Activated T-cell treated with anti-CD3 and anti-CD28 coated beads, Interleukin-2, amount 50 U/mL, for 72 hours (primary cell): ENCODE measurements around the gene CUEDC1. TPM values are rescaled to one million over a fixed set of nuclear protein-coding genes. Genes with fewer than 3 reads are reported as not detected.
A peak's percentile ranks its signal among the peaks of the same experiment; 100 is the strongest.
"Not testable (repeated sequence)": the region's sequence is repeated elsewhere in the genome, so short reads cannot be mapped to it uniquely, and the experiment has no call there.

ENCODE experiments used
- ATAC-seq, 2 donors: fragments of 150-1000 bp; cut with Tn5 transposase; replicated peaks in 1 of 2; 2 replicates each; pipeline ENCODE4 v1.10.0; 2021; ENCODE audit warnings: moderate library complexity in 2 of 2, mild to moderate bottlenecking in 1 of 2
- DNase-seq, 2 donors: peaks; one replicate each; pipeline ENCODE4 v3.0.0; 2021 to 2022; ENCODE audit warnings: mixed read lengths in 1 of 2
- H3K27ac Mint-ChIP-seq: one replicate; pipeline ENCODE4 v1.8.0; 2022; ENCODE audit warnings: mild to moderate bottlenecking, moderate library complexity, mixed read lengths
- H3K27me3 Mint-ChIP-seq: one replicate; pipeline ENCODE4 v1.8.0; 2022; ENCODE audit warnings: low read depth, mixed read lengths
- H3K36me3 Mint-ChIP-seq, 2 donors: one replicate each; pipeline ENCODE4 v1.8.0; 2022; ENCODE audit warnings: mixed read lengths in 2 of 2, mild to moderate bottlenecking in 1 of 2; ENCODE audit not compliant: insufficient read depth in 2 of 2
- H3K4me1 Mint-ChIP-seq: one replicate; pipeline ENCODE4 v1.8.0; 2022; ENCODE audit warnings: low read depth, mixed read lengths
- H3K4me3 Mint-ChIP-seq, 2 donors: one replicate each; pipeline ENCODE4 v1.8.0; 2022; ENCODE audit warnings: mild to moderate bottlenecking in 2 of 2, mixed read lengths in 2 of 2, moderate library complexity in 2 of 2
- H3K9me3 Mint-ChIP-seq, 2 donors: one replicate each; pipeline ENCODE4 v1.8.0; 2022; ENCODE audit warnings: mixed read lengths in 2 of 2
- total RNA-seq, 2 donors: library from RNA; stranded (reverse); gene quantifications; one replicate each; pipeline ENCODE4 v1.2.3, GENCODE V29; 2022

CUEDC1 gene
- total RNA-seq, 2 donors from 2014 or later, result 1.1 to 1.4 TPM

DNA sequence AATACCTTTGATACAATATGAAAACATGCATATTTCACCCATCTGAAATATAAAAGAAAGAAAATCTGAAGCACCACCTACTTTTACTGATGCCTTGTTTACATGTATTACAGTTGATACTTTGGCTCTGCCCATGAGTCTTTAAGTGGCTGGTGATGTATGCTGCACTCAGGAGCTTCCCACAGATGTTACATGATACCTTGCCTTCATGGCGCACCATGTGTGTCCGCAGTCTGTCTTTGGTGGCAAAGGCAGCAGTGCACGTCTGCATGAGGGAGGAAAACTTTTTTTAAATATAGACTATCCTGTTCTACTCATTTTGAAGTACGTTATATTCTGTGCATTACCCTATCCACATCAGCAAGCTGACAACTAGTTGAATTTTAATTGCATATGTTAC, 25.3 kb upstream of the CUEDC1 start:
- peaks cover 16 to 36% of the 10 kb centered on the region in 2 donors for H3K36me3 Mint-ChIP-seq
- peaks cover 47% of the 10 kb centered on the region for H3K4me1 Mint-ChIP-seq

DNA sequence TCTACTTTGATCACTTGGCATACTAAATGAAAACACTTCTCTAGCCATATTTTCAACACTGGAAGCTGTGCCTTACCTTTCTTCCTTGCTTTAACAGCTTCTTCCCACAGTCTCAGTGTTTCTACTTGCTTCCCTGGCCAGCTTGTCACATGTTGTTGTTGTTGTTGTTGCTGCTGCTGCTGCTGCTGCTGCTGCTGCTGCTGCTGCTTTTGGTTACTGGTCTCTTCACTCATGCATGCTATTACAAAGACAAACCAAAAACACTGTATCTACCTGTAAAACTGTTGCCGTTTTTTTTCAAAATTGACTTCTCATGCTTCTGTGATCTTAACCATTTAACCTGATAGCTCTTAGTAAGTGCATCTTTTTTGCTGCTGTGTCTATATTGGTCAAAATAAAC, 23.9 kb upstream of the CUEDC1 start:
- peaks cover 32% of the 10 kb centered on the region for H3K4me1 Mint-ChIP-seq
- DNase-seq, result no peak
- no peak overlapping the region for H3K27ac Mint-ChIP-seq
- no peak for ATAC-seq
- H3K9me3 Mint-ChIP-seq, result no peaks in the 10 kb centered on the region
- H3K4me3 Mint-ChIP-seq, result no peak overlapping the region
- no peaks in the 10 kb centered on the region for H3K27me3 Mint-ChIP-seq
- peaks cover 16 to 49% of the 10 kb centered on the region in 2 donors for H3K36me3 Mint-ChIP-seq

More for the DNA sequence above, 25.3 kb upstream of the CUEDC1 start:
- no peaks in the 10 kb centered on the region for H3K9me3 Mint-ChIP-seq
- no peaks in the 10 kb centered on the region for H3K27me3 Mint-ChIP-seq
- no peak overlapping the region for H3K27ac Mint-ChIP-seq
- DNase-seq, result no peak
- no peak overlapping the region for H3K4me3 Mint-ChIP-seq
- no peak for ATAC-seq

DNA sequence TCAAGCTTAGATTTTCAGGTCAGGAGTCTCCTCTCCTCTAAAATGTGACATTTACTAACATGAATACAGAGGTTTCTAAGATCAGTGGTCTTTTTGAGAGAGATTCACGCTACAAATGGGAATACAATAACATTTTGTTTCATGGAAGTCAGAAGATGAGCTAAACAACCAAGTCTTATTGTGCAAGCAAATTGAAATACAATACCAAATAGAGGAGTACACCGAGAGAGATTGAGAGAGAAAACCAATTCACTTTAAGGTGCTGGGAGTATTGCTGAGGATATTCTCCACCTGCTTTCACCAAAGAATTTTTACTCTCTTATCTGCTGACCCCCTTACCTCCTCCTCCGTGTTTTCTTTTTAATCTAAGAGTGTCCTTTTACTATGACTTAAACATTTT, 21.4 kb upstream of the CUEDC1 start:
- Mint-ChIP-seq H3K9me3 (no peaks in the 10 kb centered on the region), H3K27me3 (no peaks in the 10 kb centered on the region), H3K27ac (no peak overlapping the region), H3K4me3 (no peak overlapping the region), H3K36me3 (peaks cover 9 to 38% of the 10 kb centered on the region in 2 donors), H3K4me1 (peaks cover 8% of the 10 kb centered on the region)
- DNase-seq (no peak), ATAC-seq (no peak)

DNA sequence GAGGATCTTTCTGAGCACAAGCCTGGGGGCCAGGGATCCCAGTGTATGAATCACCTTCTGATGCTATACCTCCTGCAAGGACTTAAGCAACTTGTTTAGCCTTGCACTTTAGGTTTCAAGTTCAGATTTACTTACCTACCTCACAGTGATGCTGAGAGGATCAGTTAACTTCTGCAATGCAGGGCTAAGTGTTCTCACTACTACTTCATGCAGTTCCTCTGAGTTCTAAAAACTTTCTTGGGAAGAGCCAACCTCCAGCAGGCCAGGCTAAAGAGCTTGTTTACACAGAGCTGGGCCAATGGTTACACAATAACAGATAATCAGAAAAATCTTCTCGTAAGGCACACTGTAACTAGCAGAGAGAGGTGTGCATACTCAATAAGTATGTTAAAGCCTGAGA, 19.8 kb upstream of the CUEDC1 start:
- no peak overlapping the region for H3K4me3 Mint-ChIP-seq
- no peaks in the 10 kb centered on the region for H3K9me3 Mint-ChIP-seq
- H3K36me3 Mint-ChIP-seq, result peaks cover 9 to 34% of the 10 kb centered on the region in 2 donors

DNA sequence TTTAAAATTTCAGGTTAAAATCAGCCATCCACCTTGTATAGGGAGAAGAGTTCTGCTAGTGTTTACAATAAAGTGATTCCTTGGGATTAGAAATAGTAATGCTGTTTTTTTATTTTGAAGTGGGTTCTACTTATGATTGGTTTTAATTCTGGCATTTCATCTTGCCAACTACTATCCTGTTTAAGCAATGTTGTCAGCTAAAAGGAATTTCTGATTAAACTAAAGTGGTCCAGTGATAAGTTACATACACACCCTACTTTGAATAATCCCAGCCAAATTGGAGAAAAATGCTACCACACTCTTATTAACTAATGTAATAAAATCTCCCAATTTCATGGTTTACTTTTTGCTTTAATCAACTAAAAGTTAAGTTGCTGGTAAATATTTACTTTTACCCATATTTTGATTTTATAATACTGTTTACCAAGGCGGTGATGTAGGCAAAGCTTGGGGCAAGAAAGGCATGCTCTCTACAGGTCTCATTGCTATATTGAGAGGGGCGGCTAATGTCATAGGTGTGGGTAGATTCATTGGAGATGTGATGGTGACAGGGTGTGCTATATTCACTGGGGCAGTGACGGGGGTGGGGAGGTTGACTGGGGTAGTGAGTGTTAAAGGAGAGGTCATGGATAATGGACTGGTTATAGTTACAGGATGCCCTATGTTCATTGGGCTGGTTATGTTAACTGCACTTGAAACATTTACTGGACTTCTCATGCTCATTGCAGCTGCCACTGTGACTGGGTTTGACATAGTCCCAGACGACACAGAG, 19.0 kb upstream of the CUEDC1 start:
- peaks cover 7 to 33% of the 10 kb centered on the region in 2 donors for H3K36me3 Mint-ChIP-seq

More for the DNA sequence above, 19.8 kb upstream of the CUEDC1 start:
- ATAC-seq (no peak), DNase-seq (no peak)
- Mint-ChIP-seq H3K27ac (no peak overlapping the region), H3K4me1 (no peaks in the 10 kb centered on the region), H3K27me3 (no peaks in the 10 kb centered on the region)

DNA sequence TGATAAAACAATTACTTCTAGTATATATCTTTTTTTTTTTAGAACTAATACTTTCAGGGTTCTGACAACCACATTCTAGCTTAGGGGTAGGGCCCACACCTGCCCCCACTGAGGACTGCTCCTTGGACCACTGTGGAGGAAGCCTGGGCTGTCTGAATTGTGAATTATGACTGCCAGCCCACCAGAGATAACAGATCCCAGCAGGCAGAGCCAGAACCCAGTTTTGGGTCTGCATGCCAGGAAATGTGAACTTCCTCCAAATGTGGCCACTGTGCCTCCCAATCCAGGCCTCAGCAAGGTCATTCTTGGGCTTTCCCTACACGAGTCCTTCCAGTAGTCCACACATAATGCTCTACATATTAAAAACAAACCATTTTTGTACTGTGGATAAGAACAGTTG, 16.9 kb upstream of the CUEDC1 start:
- peak overlapping the region; percentile 36 for H3K27ac Mint-ChIP-seq

More for the DNA sequence above, 19.0 kb upstream of the CUEDC1 start:
- not testable (repeated sequence) for ATAC-seq, DNase-seq, H3K27me3 Mint-ChIP-seq, H3K27ac Mint-ChIP-seq, H3K9me3 Mint-ChIP-seq, H3K4me3 Mint-ChIP-seq, H3K4me1 Mint-ChIP-seq

DNA sequence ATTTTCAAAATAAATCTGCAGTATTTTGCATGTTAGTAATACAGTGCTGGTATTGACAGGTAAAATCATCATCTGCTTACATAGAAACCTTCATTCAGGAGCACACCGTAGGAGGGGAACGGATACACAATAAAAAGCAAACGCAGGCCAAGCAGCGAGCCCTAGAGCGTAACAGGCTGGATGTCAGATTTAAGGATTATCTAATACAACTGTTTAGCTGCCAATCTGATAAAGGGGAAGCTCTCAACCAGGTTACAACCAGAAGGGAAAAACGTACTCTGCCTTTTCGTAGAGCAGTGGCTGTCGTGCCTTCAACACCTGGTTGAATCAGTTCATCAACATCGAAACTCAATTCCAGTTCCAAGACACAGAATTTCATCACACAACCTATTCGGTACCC, 16.4 kb upstream of the CUEDC1 start:
- ATAC-seq (no peak), DNase-seq (no peak)
- Mint-ChIP-seq H3K27ac (no peak overlapping the region), H3K9me3 (no peaks in the 10 kb centered on the region), H3K4me3 (no peak overlapping the region), H3K36me3 (peaks cover 4 to 22% of the 10 kb centered on the region in 2 donors), H3K4me1 (no peaks in the 10 kb centered on the region), H3K27me3 (no peaks in the 10 kb centered on the region)

More for the DNA sequence above, 16.9 kb upstream of the CUEDC1 start:
- H3K27me3 Mint-ChIP-seq, result no peaks in the 10 kb centered on the region
- H3K9me3 Mint-ChIP-seq, result no peaks in the 10 kb centered on the region
- H3K36me3 Mint-ChIP-seq, result peaks cover 4 to 25% of the 10 kb centered on the region in 2 donors
- ATAC-seq, result no peak
- H3K4me3 Mint-ChIP-seq, result no peak overlapping the region
- no peaks in the 10 kb centered on the region for H3K4me1 Mint-ChIP-seq
- DNase-seq, result no peak

DNA sequence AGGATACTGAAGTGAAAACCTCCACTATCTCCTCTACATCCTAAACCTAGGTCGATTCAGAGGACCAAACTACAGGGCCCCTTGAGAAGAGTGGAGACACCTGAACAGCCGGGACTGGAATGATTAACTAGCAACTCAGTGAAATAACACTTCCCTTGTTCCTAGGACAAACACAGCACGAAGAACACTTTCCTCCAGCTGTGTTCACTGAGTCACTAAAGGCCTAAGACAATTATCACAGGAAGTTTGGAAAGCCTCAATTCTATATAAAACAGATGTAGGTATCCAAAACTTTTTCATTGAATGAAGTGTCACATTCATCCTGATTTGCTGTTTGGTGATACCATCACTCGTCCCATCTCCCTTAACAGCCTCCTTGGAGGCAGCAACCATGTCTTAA, 15.5 kb upstream of the CUEDC1 start:
- Mint-ChIP-seq H3K4me3 (no peak overlapping the region), H3K27me3 (no peaks in the 10 kb centered on the region), H3K36me3 (peaks cover 0 to 15% of the 10 kb centered on the region in 2 donors), H3K27ac (no peak overlapping the region), H3K9me3 (no peaks in the 10 kb centered on the region), H3K4me1 (no peaks in the 10 kb centered on the region)
- ATAC-seq, result no peak
- DNase-seq, result no peak

DNA sequence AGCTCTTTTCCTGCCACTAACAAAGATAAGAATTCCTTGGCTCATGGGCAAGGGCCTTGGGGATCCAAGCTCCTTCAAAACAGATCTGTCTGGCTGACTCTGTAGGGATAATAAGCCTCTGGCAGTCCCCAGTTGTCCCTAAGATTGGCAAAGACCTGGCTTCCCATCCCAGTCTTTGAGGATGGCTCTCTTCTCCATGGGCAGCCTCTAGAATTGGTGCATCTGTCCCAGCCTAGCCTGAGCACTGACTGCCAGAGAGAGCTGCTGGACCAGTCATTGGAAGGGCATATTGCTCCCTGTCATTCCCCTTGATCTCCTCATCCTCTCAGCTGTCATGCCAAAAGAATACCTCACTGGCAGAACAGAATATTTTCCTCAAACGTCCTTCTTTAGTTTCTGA, 13.2 kb upstream of the CUEDC1 start:
- no peaks in the 10 kb centered on the region for H3K36me3 Mint-ChIP-seq
- no peaks in the 10 kb centered on the region for H3K27me3 Mint-ChIP-seq
- DNase-seq, result no peak
- H3K9me3 Mint-ChIP-seq, result no peaks in the 10 kb centered on the region
- ATAC-seq, result no peak
- no peak overlapping the region for H3K27ac Mint-ChIP-seq
- no peaks in the 10 kb centered on the region for H3K4me1 Mint-ChIP-seq
- no peak overlapping the region for H3K4me3 Mint-ChIP-seq

DNA sequence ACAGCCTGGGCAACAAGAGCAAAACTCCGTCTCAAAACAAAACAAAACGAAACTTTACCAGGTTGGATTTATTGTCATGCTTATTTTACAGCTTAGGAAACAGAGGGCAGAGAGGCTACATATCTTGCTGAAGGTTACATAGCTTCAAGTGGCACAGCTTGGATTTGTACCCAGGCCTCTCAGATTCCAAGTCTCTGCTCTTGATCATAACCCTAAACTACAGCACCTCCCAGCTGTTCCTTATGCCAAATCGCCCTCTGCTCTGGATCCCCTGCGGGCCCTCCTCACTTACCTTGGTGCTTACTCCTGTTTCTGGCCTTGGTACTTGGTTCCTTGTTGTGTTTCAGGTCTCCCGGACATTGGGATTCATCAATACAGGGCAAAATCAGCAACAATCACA, 11.7 kb upstream of the CUEDC1 start:
- DNase-seq (no peak), ATAC-seq (no peak)
- no peaks in the 10 kb centered on the region for H3K9me3 Mint-ChIP-seq
- no peaks in the 10 kb centered on the region for H3K27me3 Mint-ChIP-seq
- no peaks in the 10 kb centered on the region for H3K4me1 Mint-ChIP-seq
- no peak overlapping the region for H3K4me3 Mint-ChIP-seq
- H3K27ac Mint-ChIP-seq, result no peak overlapping the region
- H3K36me3 Mint-ChIP-seq, result no peaks in the 10 kb centered on the region

DNA sequence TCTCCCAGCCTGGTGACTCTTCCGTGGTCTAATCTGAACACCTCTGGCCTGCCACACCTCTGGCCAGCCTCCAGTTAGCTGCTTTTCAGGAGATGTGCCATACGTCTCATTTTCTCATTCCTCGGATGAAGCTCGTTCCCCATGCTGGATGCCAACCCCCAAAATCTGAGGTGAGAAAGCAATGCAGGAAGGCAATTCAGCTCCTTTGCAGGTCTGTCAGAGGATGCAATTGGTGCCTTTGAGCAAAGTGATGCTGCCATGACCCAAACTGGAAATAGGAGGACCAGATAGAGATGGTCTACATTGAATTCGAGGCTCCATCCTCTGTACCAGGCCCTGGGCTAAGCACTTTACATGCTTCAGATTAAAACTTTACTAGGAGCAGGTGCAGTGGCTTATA, 11.0 kb upstream of the CUEDC1 start:
- no peak for ATAC-seq
- H3K36me3 Mint-ChIP-seq, result no peaks in the 10 kb centered on the region
- H3K9me3 Mint-ChIP-seq, result no peaks in the 10 kb centered on the region
- H3K27ac Mint-ChIP-seq, result no peak overlapping the region
- H3K4me1 Mint-ChIP-seq, result no peaks in the 10 kb centered on the region
- no peaks in the 10 kb centered on the region for H3K27me3 Mint-ChIP-seq
- H3K4me3 Mint-ChIP-seq, result no peak overlapping the region
- DNase-seq, result no peak

DNA sequence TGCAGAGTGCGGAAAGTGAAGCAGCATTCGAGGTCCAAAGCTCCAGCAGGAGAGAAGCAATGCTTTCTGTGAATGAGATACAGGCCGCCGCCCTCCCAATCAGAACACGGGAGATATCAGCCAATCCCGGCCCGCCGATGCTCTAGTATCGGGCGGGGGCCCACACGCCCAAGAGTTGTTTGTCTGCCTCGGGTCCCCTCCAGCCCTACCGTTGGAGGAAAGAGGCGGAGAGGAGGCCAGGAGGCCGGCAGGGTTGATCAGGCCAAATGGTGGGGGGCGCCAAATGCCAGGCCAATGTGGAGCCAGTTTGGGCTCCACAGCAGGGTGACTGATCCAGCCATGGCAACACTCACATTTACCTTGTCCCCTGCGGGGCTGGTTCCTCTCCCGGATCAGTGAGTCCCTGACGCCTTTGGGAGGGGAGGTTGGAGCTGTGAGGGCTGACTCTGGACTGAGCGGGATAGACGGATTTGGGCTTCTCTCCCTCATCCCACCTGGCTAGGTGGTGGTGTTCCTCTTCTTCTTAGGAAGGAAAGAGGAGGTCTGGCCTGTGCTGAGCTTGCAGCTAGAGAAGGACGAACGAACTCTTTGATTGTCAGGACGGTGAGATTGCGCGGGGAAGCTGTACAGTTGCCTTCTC, 10.4 kb upstream of the CUEDC1 start:
- Mint-ChIP-seq H3K4me1 (no peaks in the 10 kb centered on the region), H3K9me3 (no peaks in the 10 kb centered on the region), H3K27ac (no peak overlapping the region), H3K4me3 (no peak overlapping the region), H3K36me3 (no peaks in the 10 kb centered on the region), H3K27me3 (no peaks in the 10 kb centered on the region)
- DNase-seq (no peak), ATAC-seq (no peak)

DNA sequence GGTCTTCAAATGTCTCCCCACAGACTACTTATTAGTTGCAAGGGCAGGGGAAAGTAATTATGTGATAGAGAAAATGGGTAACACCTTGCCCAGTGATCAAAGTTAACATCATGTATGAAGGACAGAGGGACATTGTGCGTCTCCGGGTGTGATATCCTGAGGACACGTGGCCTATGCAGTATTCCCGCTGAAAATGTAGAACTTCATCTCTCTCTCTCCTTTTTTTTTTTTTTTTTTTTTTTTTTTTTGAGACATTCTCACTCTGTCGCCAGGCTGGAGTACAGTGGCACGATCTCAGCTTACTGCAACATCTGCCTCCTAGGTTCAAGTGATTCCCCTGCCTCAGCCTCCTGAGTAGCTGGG, 7.9 kb upstream of the CUEDC1 start:
- Mint-ChIP-seq H3K27ac (no peak overlapping the region), H3K9me3 (no peaks in the 10 kb centered on the region), H3K4me1 (no peaks in the 10 kb centered on the region), H3K36me3 (no peaks in the 10 kb centered on the region), H3K4me3 (no peak overlapping the region), H3K27me3 (peaks cover 9% of the 10 kb centered on the region)
- DNase-seq, result no peak
- no peak for ATAC-seq
